GM12878 (cell line): Measurements from ENCODE around the gene IL20RA.

Source experiments
- CHD2 ChIP-seq: IDR thresholded peaks from 2 replicates; pipeline ENCODE4 v1.6.1; 2011; ENCODE audit warnings: low read depth, low read length, improper control_type of control experiment, borderline replicate concordance
- CTCF ChIP-seq, 3 experiments: IDR thresholded peaks in 2 of 3; conservative IDR thresholded peaks in 1 of 3; 2 replicates each; pipeline ENCODE4 v1.5.1; 2011; ENCODE audit warnings: low read depth in 3 of 3, low read length in 3 of 3, mild to moderate bottlenecking in 3 of 3, control low read depth in 2 of 3, moderate library complexity in 2 of 3, inconsistent platforms in 1 of 3, mixed read lengths in 1 of 3; ENCODE audit not compliant: control insufficient read depth in 2 of 3, insufficient read depth in 1 of 3; ENCODE audit errors: extremely low read depth in 1 of 3
- EED ChIP-seq: sonication (generic); IDR thresholded peaks from 2 replicates; pipeline ENCODE4 v1.6.1; 2016; ENCODE audit warnings: antibody characterized with exemption, low read depth
- MAX ChIP-seq: IDR thresholded peaks from 2 replicates; pipeline ENCODE4 v1.6.1; 2012; ENCODE audit warnings: low read depth, low read length, improper control_type of control experiment
- NRF1 ChIP-seq: conservative IDR thresholded peaks from 2 replicates; pipeline ENCODE4 v1.6.1; 2011; ENCODE audit warnings: mild to moderate bottlenecking, low read depth, low read length, improper control_type of control experiment
- POLR2AphosphoS2 ChIP-seq: IDR thresholded peaks from 2 replicates; pipeline ENCODE4 v1.6.1; 2011; ENCODE audit warnings: low read depth, mild to moderate bottlenecking, low read length, improper control_type of control experiment, moderate library complexity
- YY1 ChIP-seq: IDR thresholded peaks from 2 replicates; pipeline ENCODE4 v1.6.1; 2011; ENCODE audit warnings: low read depth, mild to moderate bottlenecking, low read length
- ZNF207 ChIP-seq: fragments of 450-650 bp; IDR thresholded peaks from 2 replicates; pipeline ENCODE4 v1.6.1; 2014; ENCODE audit warnings: antibody characterized with exemption, mild to moderate bottlenecking, borderline replicate concordance

GRCh38 chr6:137013738-137014602 is 30.8 kb downstream of the IL20RA start:
- TF ChIP-seq POLR2AphosphoS2: no peak
- no peak for TF ChIP-seq EED
- no peak for TF ChIP-seq YY1
- TF ChIP-seq CHD2: no peak
- TF ChIP-seq MAX: no peak
- no peak for TF ChIP-seq ZNF207
- no peak for TF ChIP-seq NRF1
- TF ChIP-seq CTCF (IDR thresholded peaks at IDR 0.05 in 2 of 3, conservative IDR thresholded peaks at IDR 0.05 in 1 of 3; ENCODE audit: control insufficient read depth in 2 of 3, extremely low read depth in 1 of 3, insufficient read depth in 1 of 3, low read depth in 3 of 3, low read length in 3 of 3): peak; percentile 24 to 41 (median 32); a peak in 3 of 6 replicates
